DMS114 treated with DMSO at 0.1 percent for 48 hours (cell line): ENCODE measurements around the gene MRPS10.

Experiments used
- DNase-seq: peaks from one replicate; lab custom pipeline; 2025; ENCODE audit not compliant: unreplicated experiment; lab: John Stamatoyannopoulos, UW

Gene MRPS10

DNA sequence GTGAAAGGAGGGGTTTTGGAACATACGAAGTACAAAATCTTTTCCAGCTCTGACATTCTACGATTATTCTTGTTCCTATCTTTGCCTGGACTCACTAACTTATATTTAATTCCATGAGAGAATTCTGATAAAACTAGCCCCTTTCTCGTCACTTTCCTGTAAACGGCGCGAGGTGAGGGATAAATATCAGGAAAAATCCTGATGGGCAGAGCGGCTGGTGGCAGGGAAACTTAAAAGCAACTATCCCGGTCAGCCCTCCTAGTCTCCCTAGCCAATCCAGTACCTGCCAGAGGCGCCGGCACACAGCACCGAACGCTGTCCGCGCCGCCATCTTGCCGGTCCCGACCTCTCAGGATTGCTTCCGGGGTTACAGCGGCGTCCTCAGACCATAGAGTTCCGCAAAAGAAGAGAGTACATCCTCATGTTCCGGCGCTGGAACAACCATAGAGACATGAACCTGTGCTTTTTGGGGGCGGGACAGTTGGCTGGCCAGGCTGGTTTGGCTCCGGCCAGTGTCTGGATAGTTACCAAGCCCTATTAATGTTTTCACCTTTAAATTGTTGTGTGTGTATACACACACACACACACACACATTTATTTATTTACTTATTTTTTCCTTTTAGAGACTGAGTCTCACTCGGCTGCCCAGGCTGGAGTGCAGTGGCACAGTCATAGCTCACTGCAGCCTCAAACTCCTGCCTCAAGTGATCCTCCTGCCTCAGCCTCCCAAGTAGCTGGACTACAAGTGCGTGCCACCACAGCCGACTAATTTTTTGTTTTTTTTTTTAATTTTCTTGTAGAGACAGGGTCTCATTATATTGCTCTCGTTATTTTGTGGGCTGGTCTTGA is at the start of gene MRPS10:
TSS of gene MRPS10 (minus strand) at position 343 of the 849 bp plus-strand sequence. CDS start at position 331, 12 bp downstream.
- peak; percentile 99 for DNase-seq

DNA sequence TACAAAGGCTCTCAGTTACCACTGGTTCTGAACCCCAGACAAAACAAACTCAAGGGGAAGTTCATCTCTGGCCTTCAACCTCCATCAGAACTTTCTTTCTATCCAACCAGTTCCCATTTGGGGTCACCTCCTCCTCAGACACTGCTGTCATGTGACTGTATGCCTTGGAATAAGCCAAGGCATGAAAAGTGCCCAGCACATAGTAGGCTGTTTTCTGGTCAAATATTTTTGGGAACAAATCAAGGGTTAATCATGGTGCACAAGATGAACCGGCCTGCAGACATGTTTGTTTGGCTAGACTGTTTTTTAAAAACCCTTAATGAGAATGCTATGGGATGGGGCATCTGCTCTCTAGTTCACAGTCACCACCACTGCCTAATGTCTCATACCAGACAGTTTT is 48.9 kb upstream of the MRPS10 start:
- DNase-seq: no peak

DNA sequence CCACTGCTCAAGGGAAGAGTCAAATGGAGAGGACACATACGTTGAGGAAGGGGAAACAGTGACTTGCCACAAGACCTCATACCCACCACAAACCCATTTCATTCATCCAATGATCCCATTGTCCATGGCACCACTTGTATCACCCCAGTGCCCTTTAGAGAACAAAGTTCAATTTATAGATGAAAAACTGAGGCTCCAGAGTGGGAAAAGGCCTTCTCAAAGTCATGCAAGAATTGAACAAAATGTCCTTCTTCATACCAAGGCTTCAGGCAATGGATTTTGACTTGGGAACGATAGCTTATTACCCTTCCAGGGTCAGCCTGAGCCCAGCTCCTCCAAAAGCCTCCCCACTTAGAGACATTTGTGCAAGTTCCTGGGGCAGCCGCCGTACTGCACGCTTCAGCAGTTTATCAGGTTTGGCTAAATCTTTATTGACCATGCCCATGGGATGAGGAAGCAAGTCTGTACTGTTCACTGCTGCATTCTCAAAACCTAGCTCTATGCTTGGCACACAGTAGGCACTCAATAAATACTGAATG is 47.3 kb upstream of the MRPS10 start:
- no peak for DNase-seq

DNA sequence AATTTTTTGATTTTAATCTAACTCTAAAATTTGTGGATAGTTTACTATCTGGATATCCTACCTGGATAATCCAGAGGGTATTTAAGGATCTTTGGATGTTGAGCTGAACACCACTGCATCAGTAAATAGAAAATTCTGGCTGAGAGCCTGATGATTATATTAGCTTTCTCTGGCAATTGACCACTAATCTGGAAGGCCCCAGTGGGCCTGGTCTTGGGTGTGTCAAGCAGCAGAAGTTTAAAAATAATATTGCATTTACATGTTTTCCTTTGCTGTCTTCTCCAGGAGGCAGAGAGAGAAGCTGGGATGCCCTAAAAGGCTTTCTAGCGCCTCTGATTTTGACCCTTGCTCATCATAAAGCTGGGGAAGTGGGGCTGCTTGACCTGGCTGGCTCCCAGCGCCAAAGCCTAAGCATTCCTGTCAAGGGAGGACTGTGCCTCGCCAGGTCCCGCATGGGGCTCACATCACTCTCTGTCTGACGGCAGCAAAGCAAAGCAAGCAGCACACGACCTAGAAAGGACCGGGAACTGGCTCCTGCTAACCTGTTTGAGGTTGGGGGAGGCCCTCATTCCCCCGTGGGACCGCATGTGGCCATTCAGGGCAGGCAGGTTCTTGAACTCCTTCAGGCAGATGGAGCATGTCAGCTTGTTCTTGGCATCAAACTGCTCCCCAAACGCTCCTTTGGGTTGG is 46.6 kb upstream of the MRPS10 start:
- no peak for DNase-seq

DNA sequence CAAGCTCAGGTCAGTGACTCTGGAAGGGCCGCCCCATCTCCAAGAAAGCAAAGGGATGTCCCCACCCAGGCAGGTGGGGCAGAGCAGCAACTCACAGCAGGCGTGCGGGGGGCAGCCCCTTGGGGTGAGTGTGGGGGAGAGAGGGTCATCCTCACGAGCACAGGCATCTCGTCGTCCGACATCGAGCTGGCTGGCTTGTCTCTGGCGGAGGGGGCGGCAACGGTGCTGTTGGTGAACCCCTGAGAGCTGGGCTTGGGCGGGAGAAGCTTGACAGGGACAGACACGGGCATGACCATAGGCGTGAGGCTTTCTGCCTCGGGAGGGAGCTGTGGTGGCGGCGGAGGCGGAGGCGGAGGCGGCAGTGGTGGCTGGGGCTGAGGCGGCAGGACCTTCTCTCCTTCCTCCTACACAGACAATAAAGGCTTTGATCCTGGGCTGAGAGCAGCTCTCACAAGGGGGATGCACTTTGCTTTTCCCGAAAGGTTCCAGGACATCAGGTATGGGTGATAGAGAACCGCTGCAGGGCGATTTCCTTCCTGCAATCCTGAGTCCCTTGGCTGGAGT is 45.6 kb upstream of the MRPS10 start:
- DNase-seq: no peak

DNA sequence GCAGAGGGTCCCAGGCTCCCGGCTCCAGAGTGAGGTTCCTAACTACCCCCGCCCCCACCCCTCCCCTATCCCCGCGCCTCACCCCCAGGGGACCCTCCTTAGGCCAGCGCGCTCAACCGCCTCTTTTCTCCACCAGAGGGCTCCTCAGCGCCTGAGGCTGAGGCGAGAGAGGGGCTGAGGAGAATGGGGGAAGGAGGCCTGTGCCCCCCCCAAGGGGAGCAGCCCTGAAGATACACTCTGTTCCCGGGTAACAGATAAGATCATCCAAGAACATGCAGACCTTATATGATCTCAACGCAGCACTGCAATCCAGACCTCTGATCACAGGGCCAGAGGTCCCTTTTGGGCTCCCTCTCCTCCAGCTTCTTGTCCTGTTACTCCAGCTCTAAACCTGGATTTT is 43.3 kb upstream of the MRPS10 start:
- no peak for DNase-seq

DNA sequence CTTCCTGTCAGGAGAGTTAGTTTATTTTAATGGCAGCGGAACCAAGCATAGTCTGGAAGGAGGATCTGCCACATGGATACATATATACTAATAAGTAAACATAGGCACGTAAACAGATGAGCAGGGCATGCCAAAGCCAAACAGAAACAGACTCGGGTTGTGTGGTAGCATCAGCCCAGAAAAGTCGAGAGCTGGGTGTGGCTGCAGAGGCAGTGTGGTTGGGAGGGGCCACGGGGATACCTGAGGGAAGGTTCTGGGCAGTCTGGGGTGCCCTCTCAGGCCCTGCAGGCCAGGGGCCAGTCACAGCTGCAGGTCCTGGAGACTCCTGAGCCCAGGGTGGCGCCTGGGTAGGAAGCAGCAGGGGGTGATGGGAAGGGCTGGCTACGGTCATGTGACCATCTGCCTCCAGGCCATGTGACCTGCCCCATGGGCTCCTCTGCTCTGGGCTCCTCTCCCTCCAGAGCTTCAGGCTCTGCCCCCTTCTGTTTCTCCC is 42.8 kb upstream of the MRPS10 start:
- DNase-seq: no peak

DNA sequence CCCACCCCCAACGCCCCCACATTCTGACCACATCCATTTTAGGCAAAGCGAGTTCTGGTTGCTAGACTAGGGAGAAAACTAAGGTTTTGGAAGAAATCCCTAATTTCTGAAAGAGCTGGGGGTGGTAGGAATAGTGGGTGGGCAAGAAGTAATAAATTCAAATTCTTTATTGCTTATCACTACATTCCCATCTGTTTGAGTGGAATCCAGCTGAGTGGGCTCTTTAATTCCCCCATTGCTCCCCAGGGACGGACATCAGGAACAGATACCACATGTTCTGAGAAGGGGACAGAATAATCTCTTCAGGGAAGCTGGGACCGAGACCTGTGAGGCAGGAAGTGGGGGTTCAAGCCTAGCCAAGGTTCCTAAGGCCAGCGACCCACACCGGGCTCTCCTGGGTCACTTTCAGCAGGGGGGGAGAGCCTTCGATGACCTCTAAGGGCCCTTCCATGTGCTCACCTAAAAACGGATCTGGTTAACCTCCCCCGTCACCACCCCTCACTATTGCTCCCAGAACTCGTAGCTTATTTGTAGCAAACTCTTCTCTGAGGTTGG is 42.3 kb upstream of the MRPS10 start:
- no peak for DNase-seq

DNA sequence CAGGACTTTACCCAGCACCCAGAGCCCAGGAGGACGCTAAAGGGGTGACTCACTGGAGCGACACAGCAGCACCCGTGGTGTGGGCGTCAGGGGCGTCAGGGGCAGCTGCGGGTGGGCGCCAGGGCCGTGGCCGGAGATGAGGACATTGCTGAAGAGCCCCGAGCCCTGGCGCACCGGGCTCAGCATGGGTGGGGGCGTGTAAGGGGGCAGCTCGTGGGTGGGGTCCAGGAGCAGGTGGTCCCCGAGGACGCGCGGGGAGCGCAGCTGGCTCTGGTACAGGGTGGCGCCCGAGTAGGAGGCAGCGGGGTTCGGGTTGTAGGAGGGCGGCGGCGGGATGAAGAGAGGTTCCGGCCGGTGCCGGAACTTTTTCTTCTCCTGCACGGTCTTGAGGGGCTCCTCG is 41.6 kb upstream of the MRPS10 start:
- DNase-seq: no peak

DNA sequence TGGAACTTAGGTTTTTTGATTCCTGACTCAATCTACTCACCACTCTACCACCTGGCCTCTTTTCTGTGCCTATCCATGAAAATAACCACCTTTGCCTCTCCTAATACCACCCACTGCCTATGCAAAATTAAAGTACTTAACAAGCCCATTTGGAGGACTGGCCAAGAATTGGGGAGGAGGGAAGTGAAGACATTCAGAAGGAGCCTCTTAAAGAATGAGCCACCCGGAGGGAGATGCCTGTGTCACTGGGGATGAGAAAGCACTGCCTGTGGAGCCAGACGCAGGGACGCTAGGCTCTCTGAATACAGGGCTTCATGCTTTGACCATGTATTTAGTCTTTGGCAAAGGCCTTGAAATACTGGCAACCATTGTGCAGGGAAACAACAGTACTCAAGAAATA is 40.0 kb upstream of the MRPS10 start:
- DNase-seq: no peak

DNA sequence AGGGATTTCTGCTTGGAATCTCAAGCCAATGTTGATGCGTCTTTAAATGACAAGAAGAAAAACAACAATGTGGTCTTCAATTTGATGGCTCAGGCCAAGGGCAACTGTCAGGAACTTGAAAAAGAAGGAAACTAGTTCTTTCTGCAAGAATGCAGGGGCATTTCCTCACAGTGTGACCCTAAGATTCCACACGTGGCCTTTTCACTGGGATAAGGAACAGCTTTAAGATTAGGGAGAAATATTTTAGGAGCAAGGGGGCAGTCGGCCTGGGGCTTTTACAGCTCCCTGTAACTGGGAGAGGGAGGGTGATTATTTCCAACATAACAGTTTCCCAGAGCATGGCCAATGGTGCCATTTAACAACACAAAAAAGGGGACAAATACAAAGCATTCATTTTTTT is 39.4 kb upstream of the MRPS10 start:
- no peak for DNase-seq

DNA sequence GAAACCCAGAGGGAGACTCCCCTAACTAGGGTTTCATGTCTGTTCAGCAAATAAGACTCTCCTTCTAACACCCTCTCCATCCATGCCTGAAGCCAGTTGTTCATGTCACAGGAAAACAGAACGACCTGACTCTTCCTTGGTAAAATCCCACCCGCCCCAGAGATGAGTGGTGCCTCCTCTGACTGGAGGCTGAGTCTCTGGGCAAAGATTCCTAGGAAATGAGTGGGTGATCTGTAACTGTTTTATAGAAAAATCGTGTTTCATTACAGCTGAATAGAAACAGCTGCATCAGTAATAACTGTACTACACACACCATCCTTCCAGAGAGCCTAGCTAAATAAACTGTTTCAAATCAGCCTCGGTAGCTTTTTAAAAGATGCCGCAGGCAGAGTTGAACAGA is 37.4 kb upstream of the MRPS10 start:
- DNase-seq: no peak

DNA sequence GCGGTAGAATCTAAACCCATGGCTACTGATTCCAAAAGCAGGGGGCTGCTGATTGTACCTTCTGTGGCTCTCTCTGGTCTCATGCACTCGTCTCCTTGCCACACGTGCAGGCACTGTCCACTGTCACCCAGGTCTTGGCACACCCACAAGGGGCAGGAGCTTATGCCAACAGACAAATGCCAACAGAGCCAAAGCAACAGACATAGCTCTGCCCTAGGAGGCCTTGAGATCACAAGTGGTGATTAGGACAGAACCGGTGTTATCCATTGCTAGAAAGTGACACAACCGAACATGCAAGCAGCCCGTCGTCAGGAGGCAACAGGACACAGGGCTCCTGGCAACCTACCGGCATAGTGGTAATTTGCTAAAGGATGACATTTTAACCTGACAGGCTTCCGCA is 36.8 kb upstream of the MRPS10 start:
- no peak for DNase-seq

DNA sequence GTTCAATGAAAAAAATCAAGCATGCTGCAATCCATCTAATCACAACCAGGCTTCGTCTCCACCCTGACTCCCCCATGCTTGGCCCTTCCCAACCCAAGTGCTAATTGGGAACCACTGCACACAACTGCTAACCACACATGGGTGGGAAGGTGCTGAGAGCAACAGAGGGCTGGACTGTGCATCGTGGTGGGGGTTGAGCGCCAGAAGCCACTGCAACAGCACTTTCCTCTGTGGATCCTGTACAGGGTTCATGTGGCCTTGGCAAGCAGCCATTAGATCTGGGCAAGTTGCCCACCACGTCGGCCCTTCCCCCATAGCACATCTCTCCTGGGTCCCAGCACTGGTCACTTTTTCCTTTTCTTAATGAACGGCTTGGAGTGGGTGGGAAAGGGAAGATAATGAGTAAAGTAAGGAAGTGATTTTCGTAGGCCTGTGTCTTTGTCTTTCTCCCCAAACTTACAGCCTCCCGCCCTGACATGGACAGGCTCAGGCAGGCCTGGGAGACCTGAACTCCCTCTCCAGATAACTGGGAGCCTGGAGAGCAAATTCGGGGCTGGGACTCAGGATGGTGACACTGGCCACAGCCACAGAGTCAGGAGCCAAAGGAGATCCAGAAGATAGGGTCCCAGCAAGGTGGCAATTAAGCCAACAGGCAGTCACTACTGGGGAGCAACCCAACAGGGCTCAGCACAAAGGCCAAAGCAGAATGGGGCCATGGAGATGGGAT is 34.4 kb upstream of the MRPS10 start:
- no peak for DNase-seq

DNA sequence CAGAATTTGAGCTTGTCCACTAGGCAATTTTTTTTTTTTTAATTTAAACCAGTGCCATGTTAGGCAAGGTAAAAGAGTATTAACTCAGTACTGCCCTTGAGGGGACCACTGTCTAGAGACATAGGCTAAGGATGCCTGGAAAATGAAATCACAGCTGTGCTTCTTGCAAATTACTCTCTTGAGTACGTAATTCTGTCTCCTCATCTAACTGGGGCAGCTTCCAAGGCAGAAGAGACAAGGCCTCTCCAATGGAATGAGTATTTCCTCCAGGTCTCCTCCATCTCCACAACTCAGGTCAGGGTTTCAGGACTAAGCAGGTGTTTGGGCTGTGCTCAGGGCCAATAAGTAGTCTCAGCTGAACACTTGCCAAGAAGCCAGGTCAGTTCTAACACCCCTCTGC is 33.8 kb upstream of the MRPS10 start:
- DNase-seq: no peak

DNA sequence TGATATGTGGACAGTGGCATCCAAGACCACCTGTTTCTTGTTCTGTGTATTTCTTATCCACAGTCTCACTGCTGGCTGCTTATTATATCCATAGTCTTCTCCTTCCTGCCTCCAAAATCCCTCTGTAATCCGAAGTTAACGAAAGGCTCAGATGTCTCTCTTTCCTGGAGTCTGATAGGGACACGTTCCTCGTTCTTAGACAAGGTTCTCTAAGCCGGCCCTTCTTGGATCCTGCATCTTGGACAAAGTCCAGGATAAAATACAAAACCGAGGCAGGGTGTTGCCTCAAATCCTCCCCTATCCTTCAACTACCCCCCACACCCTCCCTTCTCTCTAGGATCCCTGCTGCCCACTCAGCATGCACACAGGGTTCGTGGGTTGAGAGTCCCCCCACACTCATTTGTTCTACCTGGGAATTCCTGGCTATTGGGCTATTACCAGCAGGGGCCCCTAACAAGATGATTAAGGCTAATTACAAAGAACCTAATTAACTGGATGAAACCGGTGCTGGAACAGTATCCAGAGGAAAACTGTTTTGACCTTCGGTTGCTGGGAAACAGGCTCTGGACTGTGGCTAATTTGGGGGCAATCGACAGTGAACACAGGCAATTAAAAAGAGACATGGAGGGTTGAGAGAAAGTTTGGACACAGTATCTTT is 32.7 kb upstream of the MRPS10 start:
- no peak for DNase-seq

DNA sequence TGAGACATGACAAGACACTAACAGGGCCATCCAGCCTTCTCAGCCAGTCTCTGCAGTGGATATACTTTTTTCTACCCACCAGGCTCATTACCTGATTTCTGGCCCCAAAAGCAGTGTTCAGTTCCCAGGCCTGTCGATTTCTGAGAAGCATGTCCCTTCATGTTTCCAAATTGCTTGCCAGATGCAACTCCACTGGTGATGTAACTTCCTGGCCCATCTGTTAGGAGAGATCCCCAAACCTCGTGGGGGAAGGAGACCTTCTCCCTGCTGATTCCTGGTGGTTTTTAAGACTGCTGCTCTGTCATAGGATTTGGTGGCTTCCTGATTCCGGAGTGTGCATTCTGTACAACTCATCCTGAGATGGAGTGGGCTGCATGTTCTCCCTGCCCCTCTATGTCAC is 31.6 kb upstream of the MRPS10 start:
- no peak for DNase-seq

DNA sequence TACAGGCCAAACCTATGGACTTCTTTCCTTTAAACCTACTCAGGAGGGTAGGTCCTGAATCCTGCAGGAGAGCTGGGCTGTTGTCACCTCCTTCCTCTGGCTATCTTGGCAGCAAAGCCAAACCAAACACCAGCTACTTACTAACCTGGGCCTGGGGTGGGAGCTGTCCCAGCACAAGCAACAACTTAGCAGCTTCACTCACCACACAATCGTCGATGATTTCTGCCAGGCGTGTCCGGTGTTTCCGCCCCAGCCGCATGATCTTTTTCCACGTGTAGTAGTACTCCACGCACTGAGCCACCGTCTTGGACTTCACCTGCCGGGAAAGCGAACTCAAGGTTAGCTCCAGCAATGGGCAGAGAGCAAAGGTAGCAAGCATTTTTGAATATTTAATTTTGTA is 25.4 kb upstream of the MRPS10 start:
- DNase-seq: no peak

DNA sequence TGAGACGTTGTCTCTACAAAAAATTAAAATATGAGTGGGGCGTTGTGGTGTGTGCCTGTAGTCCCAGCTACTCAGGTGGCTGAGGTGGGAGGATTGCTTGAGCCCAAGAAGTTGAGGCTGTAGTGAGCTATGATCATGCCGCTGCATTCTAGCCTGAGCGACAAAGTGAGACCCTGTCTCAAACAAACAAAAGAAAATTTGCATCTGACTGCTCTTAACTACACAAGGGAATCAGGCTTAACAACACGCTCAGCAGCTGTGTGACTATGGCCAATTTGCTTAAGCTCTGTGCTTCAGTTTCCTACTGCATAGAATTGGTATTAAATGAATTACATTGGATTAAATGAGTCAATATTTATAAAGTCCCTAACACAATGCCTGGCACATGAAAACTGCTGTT is 24.3 kb upstream of the MRPS10 start:
- no peak for DNase-seq

DNA sequence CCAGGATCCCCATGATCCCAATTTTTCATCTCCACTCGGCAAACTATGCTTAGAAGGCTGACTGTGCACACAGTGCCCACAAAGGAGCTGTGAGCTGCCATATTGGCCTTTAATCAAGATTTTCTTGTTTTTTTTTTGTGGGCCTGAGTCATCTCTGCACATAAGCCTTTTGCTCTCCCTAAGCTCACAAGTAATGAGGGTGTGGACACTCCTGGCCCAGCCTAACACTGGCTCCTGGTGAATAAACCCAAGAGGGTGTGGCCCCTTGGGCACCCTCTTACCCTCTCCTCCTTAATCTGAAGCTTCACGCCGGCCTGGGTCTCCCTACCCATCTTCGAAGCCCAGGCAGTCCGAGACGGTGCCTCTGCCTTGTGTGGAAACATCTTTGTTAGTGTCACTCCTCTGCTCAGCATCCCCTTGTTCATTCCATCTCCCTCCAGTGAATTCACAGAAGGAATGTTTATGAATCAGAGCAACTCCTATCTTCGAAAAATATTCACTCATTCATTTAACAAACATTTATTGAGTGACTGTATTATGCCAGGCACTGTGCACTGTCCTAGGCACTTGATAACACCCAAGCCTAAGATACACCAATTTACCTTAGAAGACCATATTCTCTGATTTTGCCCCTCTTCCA is 22.2 kb upstream of the MRPS10 start:
- no peak for DNase-seq
